Measurements from ENCODE around the gene KIF5C.
"Not testable (repeated sequence)": the region's sequence is repeated elsewhere in the genome, so short reads cannot be mapped to it uniquely, and the experiment has no call there.

KIF5C gene

GRCh38 chr2:148965623-148966437, 90.8 kb downstream of the KIF5C start:
- no peak for DNase-seq (ENCODE audit: low spot score)

DNA sequence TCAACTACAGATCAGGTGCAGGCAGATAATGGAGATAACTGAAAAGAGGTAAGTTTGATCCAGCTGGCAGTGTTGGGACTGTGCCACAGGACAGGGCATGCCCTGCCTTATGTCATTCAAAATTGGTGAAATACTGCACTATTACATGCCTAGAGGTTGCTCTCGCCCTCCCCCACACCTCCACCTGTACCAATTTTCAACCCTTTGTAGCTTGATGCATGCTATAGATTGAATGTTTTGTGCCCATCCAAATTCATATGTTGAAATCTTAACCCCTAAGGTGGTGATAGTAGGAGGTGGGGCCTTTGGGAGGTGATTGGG, 91.4 kb downstream of the KIF5C start:
- DNase-seq (ENCODE audit: low spot score) = no peak

DNA sequence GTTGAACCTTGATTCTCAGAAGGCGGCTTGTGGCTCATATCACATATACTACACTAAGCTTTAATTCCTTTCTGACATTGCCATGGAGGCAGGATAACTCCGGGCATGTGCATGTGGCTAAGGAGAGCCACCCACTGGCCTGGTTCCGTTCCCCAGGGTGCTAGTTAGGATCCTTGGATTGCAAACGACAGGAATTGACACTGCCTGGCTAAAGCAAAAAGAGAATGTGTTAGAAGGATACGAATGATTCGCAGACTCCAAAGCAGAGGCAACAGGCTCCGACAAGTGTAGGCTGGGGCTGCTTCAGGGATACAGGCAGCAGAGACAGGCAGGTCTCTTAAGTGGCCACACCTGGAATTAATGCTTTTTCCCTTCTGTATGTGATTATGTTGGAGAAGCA, 92.0 kb downstream of the KIF5C start:
- no peak for DNase-seq (ENCODE audit: low spot score)

DNA sequence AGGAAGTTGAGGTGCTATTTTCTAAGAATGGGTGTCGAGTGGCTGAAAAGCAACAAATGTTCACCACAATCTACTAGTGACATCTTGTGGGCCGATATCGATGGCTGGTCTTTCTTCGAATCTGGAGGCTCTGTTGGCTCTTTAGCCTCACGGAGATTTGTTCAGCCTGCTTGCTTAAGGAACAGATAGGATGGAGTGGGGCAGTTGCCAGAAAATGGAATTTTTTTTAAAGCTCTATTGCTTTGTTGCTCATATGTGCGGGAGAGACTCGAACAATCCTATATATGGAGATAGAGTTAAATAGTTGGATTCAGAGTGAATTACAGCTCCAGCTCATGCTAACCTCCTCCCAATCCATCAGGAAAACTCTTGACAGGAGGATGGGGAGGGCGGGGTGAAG, 92.6 kb downstream of the KIF5C start:
- DNase-seq (ENCODE audit: low spot score) = no peak

DNA sequence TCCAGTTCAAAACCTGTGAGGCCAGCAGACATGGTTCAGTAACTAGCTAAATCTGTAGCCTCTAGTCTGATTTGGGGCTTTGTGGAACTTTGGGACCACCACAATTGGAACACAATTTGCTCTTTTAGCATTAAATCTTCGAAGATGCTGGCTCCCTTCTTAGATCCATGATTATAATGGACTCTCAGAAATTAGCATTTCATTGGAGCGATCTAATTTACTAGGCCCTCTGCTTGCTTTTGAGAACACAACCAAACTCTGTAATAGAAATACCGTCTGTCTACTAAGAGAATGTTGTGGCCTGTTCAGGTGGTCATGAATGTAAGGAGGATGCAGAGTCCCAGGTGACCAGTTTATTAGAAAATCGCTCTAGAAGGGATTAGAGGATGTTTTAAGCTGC, 93.3 kb downstream of the KIF5C start:
- no peak for DNase-seq (ENCODE audit: low spot score)

- DNase-seq (ENCODE audit: low spot score) = no peak
Measured at GRCh38 chr2:148968776-148969319, 93.8 kb downstream of the KIF5C start.

GRCh38 chr2:148969659-148970061, 94.6 kb downstream of the KIF5C start:
- no peak for DNase-seq (ENCODE audit: low spot score)

- no peak for DNase-seq (ENCODE audit: low spot score)
Measured at GRCh38 chr2:148970385-148970784, 95.4 kb downstream of the KIF5C start.

DNA sequence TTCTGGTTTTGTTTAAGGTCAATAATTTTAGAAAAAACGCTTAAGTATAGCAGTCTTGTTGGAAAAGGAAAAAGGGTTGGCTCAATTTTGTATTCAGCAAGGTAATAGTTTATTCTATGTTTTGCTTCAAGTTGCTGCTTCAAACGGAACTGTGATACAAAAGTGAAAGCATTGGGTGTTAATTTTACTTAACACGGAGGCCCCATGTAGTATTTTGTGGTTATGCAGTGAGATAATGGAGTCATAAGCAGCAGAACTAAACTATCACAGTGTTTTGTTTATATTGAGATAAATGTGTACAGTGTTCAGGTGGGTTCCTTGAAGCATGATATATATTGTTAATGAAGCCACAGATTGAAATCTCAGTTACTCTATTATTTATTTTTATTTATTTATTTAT, 96.5 kb downstream of the KIF5C start:
- DNase-seq (ENCODE audit: low spot score) = no peak

- DNase-seq (ENCODE audit: low spot score) = no peak
Measured at GRCh38 chr2:148974095-148974494, 99.1 kb downstream of the KIF5C start.

GRCh38 chr2:148978026-148978685, 103.1 kb downstream of the KIF5C start:
- no peak for DNase-seq (ENCODE audit: low spot score)

GRCh38 chr2:148978706-148979105, 103.7 kb downstream of the KIF5C start:
- no peak for DNase-seq (ENCODE audit: low spot score)

DNA sequence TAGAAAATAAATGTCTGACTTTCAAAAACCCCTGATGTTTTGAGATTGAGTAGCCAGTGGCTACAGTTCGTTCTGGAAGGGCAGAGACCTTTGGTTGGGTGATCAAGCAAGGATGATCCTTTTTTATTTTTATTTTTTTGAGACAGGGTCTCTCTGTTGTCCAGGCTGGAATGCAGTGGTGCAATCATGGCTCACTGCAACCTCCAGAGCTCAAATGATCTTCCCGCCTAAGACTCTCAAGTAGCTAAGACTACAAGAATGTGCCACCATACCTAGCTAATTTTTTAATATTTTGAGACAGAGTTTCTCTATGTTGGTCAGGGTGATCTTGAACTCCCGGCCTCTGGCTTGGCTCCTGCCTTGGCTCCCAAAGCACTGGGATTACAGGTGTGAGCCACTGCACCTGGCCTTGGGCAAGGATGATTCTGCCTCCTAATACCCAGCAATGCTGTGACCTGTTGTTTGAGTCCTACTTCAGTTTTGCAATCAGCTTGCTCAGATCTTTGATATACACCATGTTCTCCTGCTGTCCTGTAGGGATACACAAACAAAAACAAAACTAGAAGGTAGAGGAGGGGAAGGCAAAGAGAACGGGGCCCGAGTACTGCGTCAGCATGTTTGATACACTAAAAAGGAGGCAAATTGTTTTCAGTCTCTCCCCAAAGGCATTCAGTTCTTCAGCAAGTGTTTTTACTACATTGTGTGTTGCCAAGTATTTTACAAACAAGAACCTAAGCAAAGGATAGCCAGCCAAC, 104.3 kb downstream of the KIF5C start:
- no peak for DNase-seq (ENCODE audit: low spot score)

- no peak for DNase-seq (ENCODE audit: low spot score)
Measured at GRCh38 chr2:148979919-148980277, 104.9 kb downstream of the KIF5C start.

GRCh38 chr2:148980496-148980895, 105.5 kb downstream of the KIF5C start:
- not testable (repeated sequence) for DNase-seq (ENCODE audit: low spot score)

- no peak for DNase-seq (ENCODE audit: low spot score)
Measured at GRCh38 chr2:148981324-148981723, 106.3 kb downstream of the KIF5C start.

- DNase-seq (ENCODE audit: low spot score) = no peak
Measured at GRCh38 chr2:148981781-148982180, 106.8 kb downstream of the KIF5C start.

- DNase-seq (ENCODE audit: low spot score) = no peak
Measured at GRCh38 chr2:148982282-148982681, 107.3 kb downstream of the KIF5C start.

DNA sequence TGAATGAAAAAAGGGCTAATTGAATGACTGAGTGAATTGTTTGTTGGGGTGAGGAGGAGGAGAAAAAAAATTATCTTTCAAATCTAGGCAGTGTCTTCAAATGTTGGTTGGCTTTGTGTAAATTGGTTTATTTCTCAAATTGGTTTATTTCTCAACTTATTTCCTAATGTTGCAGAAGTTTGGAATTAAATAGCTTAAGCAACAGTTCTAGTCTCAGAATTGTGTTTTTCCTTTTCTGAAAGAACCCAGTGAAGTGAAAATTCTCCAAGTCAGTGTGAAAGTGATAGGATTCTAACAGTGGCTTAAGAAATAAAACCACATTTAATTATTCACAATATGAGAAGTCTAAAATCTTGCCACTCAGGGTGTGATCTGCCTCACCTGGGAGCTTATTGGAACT, 108.9 kb downstream of the KIF5C start:
- no peak for DNase-seq (ENCODE audit: low spot score)

DNA sequence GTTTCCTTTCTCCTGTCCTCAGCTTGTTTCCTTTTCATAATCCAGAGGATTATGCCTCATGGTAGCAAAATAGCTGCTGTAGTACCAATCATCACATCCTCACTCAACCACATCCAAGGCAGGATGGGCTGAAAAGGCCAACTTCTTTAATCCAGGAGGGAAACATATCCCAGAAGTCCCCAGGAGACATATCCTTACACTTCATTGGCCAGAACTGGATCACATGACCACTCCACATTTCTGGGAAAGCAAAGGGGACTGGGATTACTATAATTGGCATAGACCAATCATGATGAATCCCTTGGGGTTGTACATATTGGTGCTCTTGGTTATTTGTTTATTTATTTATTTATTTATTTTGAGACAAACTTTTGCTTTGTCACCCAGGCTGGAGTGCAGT, 109.4 kb downstream of the KIF5C start:
- no peak for DNase-seq (ENCODE audit: low spot score)

DNA sequence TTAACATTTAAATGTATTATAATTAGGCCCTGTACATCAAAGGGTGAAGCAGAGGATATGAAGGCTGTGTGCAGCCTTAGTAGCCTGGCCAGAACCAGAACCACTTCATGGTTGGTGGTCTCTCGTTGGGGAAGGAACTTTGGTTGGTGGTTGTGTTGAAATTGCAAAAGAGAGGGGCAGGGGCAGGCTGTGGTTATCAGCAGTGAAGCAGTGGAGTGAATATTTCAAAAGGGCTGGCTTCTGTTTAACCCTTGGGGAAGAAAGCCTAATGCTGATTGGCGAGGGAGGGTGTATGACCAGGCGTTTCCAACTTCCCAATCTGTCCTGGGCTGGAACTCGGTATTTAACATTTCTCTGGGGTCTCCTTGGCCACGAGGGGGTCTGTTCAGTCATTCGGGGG, 112.3 kb downstream of the KIF5C start:
- no peak for DNase-seq (ENCODE audit: low spot score)

- DNase-seq (ENCODE audit: low spot score) = no peak
Measured at GRCh38 chr2:148988337-148988736, 113.3 kb downstream of the KIF5C start.
